Hematopoietic multipotent progenitor cell (in vitro differentiated cells): ENCODE results near the gene OSBPL6. TPM values are rescaled to one million over a fixed set of nuclear protein-coding genes. Genes with fewer than 3 reads are reported as not detected.

Experiments used
- DNase-seq, 3 donors: peaks; one replicate each; pipeline ENCODE4 v3.0.0-alpha.2; 2011 to 2015; ENCODE audit warnings: low read depth in 2 of 3, low spot score in 2 of 3
- total RNA-seq: library from RNA; depleted of rRNA; stranded (reverse); fragments of >200 nt; gene quantifications from one replicate; pipeline ENCODE4 v1.2.3, GENCODE V29; 2012

The OSBPL6 gene
- total RNA-seq, 1 donor: 0.27 TPM

- no peak for DNase-seq
Measured at GRCh38 chr2:178269438-178270224, 75.3 kb downstream of the OSBPL6 start.

- no peak for DNase-seq
Measured at GRCh38 chr2:178270338-178270737, 76.0 kb downstream of the OSBPL6 start.

- DNase-seq: no peak
Measured at GRCh38 chr2:178271094-178271493, 76.8 kb downstream of the OSBPL6 start.

GRCh38 chr2:178271629-178272333, 77.5 kb downstream of the OSBPL6 start:
- no peak for DNase-seq

- peak in 2 of 3 donors; percentile 35 to 40 for DNase-seq
Measured at GRCh38 chr2:178273787-178274360, 79.6 kb downstream of the OSBPL6 start.

GRCh38 chr2:178275600-178275999, 81.3 kb downstream of the OSBPL6 start:
- peak in 1 of 3 donors; percentile 46 for DNase-seq

- DNase-seq: no peak
Measured at GRCh38 chr2:178277741-178278197, 83.5 kb downstream of the OSBPL6 start.

- DNase-seq: no peak
Measured at GRCh38 chr2:178279142-178279541, 84.8 kb downstream of the OSBPL6 start.

GRCh38 chr2:178279636-178280035, 85.3 kb downstream of the OSBPL6 start:
- DNase-seq: no peak

- DNase-seq: peak; percentile 16 to 80 (median 50)
Measured at GRCh38 chr2:178280244-178280852, 86.0 kb downstream of the OSBPL6 start.

GRCh38 chr2:178282075-178282815, 87.9 kb downstream of the OSBPL6 start:
- DNase-seq: no peak

GRCh38 chr2:178283341-178283918, 89.1 kb downstream of the OSBPL6 start:
- no peak for DNase-seq

GRCh38 chr2:178284613-178285286, 90.4 kb downstream of the OSBPL6 start:
- DNase-seq: peak in 1 of 3 donors; percentile 36

GRCh38 chr2:178285287-178285615, 90.9 kb downstream of the OSBPL6 start:
- DNase-seq: no peak

GRCh38 chr2:178286636-178287035, 92.3 kb downstream of the OSBPL6 start:
- DNase-seq: no peak

- no peak for DNase-seq
Measured at GRCh38 chr2:178287652-178288344, 93.5 kb downstream of the OSBPL6 start.

- no peak for DNase-seq
Measured at GRCh38 chr2:178291703-178292102, 97.4 kb downstream of the OSBPL6 start.

GRCh38 chr2:178292586-178292985, 98.3 kb downstream of the OSBPL6 start:
- DNase-seq: no peak

- no peak for DNase-seq
Measured at GRCh38 chr2:178295115-178295514, 100.8 kb downstream of the OSBPL6 start.
